ENCODE results near the gene CACHD1.
"Not testable (repeated sequence)": the region's sequence is repeated elsewhere in the genome, so short reads cannot be mapped to it uniquely, and the experiment has no call there.

Gene CACHD1

GRCh38 chr1:64701886-64702285 is 232.0 kb downstream of the CACHD1 start:
- DNase-seq (ENCODE audit: low spot score) = no peak

GRCh38 chr1:64702670-64703069 is 232.7 kb downstream of the CACHD1 start:
- not testable (repeated sequence) for DNase-seq (ENCODE audit: low spot score)

- no peak for DNase-seq (ENCODE audit: low spot score)
Measured at GRCh38 chr1:64703600-64703999, 233.7 kb downstream of the CACHD1 start.

GRCh38 chr1:64705591-64705990 is 235.7 kb downstream of the CACHD1 start:
- DNase-seq (ENCODE audit: low spot score) = no peak

- no peak for DNase-seq (ENCODE audit: low spot score)
Measured at GRCh38 chr1:64711266-64711665, 241.3 kb downstream of the CACHD1 start.

- DNase-seq (ENCODE audit: low spot score) = no peak
Measured at GRCh38 chr1:64712049-64712448, 242.1 kb downstream of the CACHD1 start.

GRCh38 chr1:64715186-64715585 is 245.3 kb downstream of the CACHD1 start:
- no peak for DNase-seq (ENCODE audit: low spot score)

- DNase-seq (ENCODE audit: low spot score) = no peak
Measured at GRCh38 chr1:64721135-64721534, 251.2 kb downstream of the CACHD1 start.

- DNase-seq (ENCODE audit: low spot score) = no peak
Measured at GRCh38 chr1:64721576-64722145, 251.7 kb downstream of the CACHD1 start.

GRCh38 chr1:64727861-64728260 is 257.9 kb downstream of the CACHD1 start:
- no peak for DNase-seq (ENCODE audit: low spot score)

- no peak for DNase-seq (ENCODE audit: low spot score)
Measured at GRCh38 chr1:64733581-64734286, 263.8 kb downstream of the CACHD1 start.

GRCh38 chr1:64734287-64734652 is 264.3 kb downstream of the CACHD1 start:
- DNase-seq (ENCODE audit: low spot score) = no peak

GRCh38 chr1:64740687-64741086 is 270.8 kb downstream of the CACHD1 start:
- DNase-seq (ENCODE audit: low spot score) = not testable (repeated sequence)
